Neural crest cell (in vitro differentiated cells): ENCODE data around the gene MYEF2. TPM values are rescaled to one million over a fixed set of nuclear protein-coding genes. Genes with fewer than 3 reads are reported as not detected.

Experiments used
- DNase-seq: peaks from one replicate; pipeline ENCODE4 v3.0.0; 2021; ENCODE audit warnings: low read depth, mixed read lengths, low spot score
- H3K27ac Mint-ChIP-seq: one replicate; pipeline ENCODE4 v1.8.0; 2021; ENCODE audit warnings: mild to moderate bottlenecking, mixed read lengths; ENCODE audit not compliant: unreplicated experiment
- H3K27me3 Mint-ChIP-seq: 2 replicates; pipeline ENCODE4 v1.8.0; 2021; ENCODE audit warnings: low read depth, mild to moderate bottlenecking, mixed read lengths
- H3K36me3 Mint-ChIP-seq: 2 replicates; pipeline ENCODE4 v1.8.0; 2021; ENCODE audit warnings: low read depth, mild to moderate bottlenecking, mixed read lengths
- H3K4me1 Mint-ChIP-seq: 2 replicates; pipeline ENCODE4 v1.8.0; 2021; ENCODE audit warnings: mixed read lengths
- H3K4me3 Mint-ChIP-seq: one replicate; pipeline ENCODE4 v1.8.0; 2021; ENCODE audit warnings: mild to moderate bottlenecking, mixed read lengths
- H3K9me3 Mint-ChIP-seq: 2 replicates; pipeline ENCODE4 v1.8.0; 2021; ENCODE audit warnings: mixed read lengths
- CTCF ChIP-seq: fragments of 200-600 bp; sonication (generic); conservative IDR thresholded peaks from 2 replicates; pipeline ENCODE4 v1.5.0; 2021; ENCODE audit warnings: antibody characterized with exemption, mild to moderate bottlenecking
- total RNA-seq: library from RNA; stranded (reverse); gene quantifications from 2 replicates; pipeline ENCODE4 v1.2.1, GENCODE V29; 2021

Gene MYEF2
- total RNA-seq, 1 donor from 2014 or later = 110 TPM

GRCh38 chr15:48185529-48185928 lies 7.4 kb upstream of the MYEF2 start:
- no peak overlapping the region for H3K27ac Mint-ChIP-seq
- peaks cover 29% of the 10 kb centered on the region for H3K27me3 Mint-ChIP-seq
- DNase-seq = no peak
- H3K9me3 Mint-ChIP-seq = no peaks in the 10 kb centered on the region
- H3K4me3 Mint-ChIP-seq = no peak overlapping the region
- H3K4me1 Mint-ChIP-seq = no peaks in the 10 kb centered on the region
- H3K36me3 Mint-ChIP-seq = no peaks in the 10 kb centered on the region
- TF ChIP-seq CTCF = no peak

GRCh38 chr15:48182749-48183148 lies 4.7 kb upstream of the MYEF2 start:
- DNase-seq = no peak
- Mint-ChIP-seq H3K27ac (no peak overlapping the region), H3K27me3 (peaks cover 21% of the 10 kb centered on the region), H3K4me1 (no peaks in the 10 kb centered on the region), H3K36me3 (no peaks in the 10 kb centered on the region), H3K9me3 (no peaks in the 10 kb centered on the region), H3K4me3 (no peak overlapping the region)
- no peak for TF ChIP-seq CTCF

- Mint-ChIP-seq H3K27me3 (peaks cover 2% of the 10 kb centered on the region), H3K4me3 (peak overlapping the region; percentile 82), H3K4me1 (peaks cover 20% of the 10 kb centered on the region), H3K36me3 (peaks cover 20% of the 10 kb centered on the region), H3K9me3 (peaks cover 7% of the 10 kb centered on the region), H3K27ac (no peak overlapping the region)
- DNase-seq = no peak
- TF ChIP-seq CTCF = no peak
These were observed 495 bp upstream of the MYEF2 start for GRCh38 chr15:48178648-48178931.

- H3K27ac Mint-ChIP-seq = peak overlapping the region; percentile 99
- peaks cover 20% of the 10 kb centered on the region for H3K4me1 Mint-ChIP-seq
- no peak for TF ChIP-seq CTCF
- H3K9me3 Mint-ChIP-seq = peaks cover 17% of the 10 kb centered on the region
- peak overlapping the region; percentile 95 for H3K4me3 Mint-ChIP-seq
- peaks cover 2% of the 10 kb centered on the region for H3K27me3 Mint-ChIP-seq
- peaks cover 31% of the 10 kb centered on the region for H3K36me3 Mint-ChIP-seq
- DNase-seq = no peak
These were observed 721 bp downstream of the MYEF2 start for GRCh38 chr15:48177383-48177765.

GRCh38 chr15:48176957-48177356 lies 1.1 kb downstream of the MYEF2 start:
- H3K27me3 Mint-ChIP-seq = peaks cover 2% of the 10 kb centered on the region

More at GRCh38 chr15:48176957-48177356, 1.1 kb downstream of the MYEF2 start:
- peaks cover 17% of the 10 kb centered on the region for H3K9me3 Mint-ChIP-seq
- no peak for DNase-seq
- H3K4me1 Mint-ChIP-seq = peaks cover 21% of the 10 kb centered on the region
- H3K27ac Mint-ChIP-seq = peak overlapping the region; percentile 99
- peaks cover 35% of the 10 kb centered on the region for H3K36me3 Mint-ChIP-seq
- TF ChIP-seq CTCF = no peak
- peak overlapping the region; percentile 95 for H3K4me3 Mint-ChIP-seq
